ENCODE measurements around the gene TP53BP2. TPM values are rescaled to one million over a fixed set of nuclear protein-coding genes. Genes with fewer than 3 reads are reported as not detected.
A peak's percentile ranks its signal among the peaks of the same experiment; 100 is the strongest.
"Not testable (repeated sequence)": the region's sequence is repeated elsewhere in the genome, so short reads cannot be mapped to it uniquely, and the experiment has no call there.

Gene TP53BP2
- total RNA-seq, 6 experiments from 2014 or later = 21.6 to 30.1 (median 26.4) TPM

GRCh38 chr1:223844787-223845036, 1.0 kb downstream of the TP53BP2 start:
- peak overlapping the region; percentile 92 for H3K4me3 Mint-ChIP-seq
- no peaks in the 10 kb centered on the region for H3K36me3 Mint-ChIP-seq (ENCODE audit: low read depth)
- H3K9me3 Mint-ChIP-seq = no peaks in the 10 kb centered on the region
- no peaks in the 10 kb centered on the region for H3K27me3 Mint-ChIP-seq (ENCODE audit: insufficient read depth)
- DNase-seq = peak; percentile 4
- peak overlapping the region; percentile 99 for H3K27ac Mint-ChIP-seq
- H3K4me1 Mint-ChIP-seq (ENCODE audit: low read depth) = peaks cover 48% of the 10 kb centered on the region
- TF ChIP-seq, protein P1, sequence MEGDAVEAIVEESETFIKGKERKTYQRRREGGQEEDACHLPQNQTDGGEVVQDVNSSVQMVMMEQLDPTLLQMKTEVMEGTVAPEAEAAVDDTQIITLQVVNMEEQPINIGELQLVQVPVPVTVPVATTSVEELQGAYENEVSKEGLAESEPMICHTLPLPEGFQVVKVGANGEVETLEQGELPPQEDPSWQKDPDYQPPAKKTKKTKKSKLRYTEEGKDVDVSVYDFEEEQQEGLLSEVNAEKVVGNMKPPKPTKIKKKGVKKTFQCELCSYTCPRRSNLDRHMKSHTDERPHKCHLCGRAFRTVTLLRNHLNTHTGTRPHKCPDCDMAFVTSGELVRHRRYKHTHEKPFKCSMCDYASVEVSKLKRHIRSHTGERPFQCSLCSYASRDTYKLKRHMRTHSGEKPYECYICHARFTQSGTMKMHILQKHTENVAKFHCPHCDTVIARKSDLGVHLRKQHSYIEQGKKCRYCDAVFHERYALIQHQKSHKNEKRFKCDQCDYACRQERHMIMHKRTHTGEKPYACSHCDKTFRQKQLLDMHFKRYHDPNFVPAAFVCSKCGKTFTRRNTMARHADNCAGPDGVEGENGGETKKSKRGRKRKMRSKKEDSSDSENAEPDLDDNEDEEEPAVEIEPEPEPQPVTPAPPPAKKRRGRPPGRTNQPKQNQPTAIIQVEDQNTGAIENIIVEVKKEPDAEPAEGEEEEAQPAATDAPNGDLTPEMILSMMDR (IDR thresholded peaks at IDR 0.05) = no peak

DNA sequence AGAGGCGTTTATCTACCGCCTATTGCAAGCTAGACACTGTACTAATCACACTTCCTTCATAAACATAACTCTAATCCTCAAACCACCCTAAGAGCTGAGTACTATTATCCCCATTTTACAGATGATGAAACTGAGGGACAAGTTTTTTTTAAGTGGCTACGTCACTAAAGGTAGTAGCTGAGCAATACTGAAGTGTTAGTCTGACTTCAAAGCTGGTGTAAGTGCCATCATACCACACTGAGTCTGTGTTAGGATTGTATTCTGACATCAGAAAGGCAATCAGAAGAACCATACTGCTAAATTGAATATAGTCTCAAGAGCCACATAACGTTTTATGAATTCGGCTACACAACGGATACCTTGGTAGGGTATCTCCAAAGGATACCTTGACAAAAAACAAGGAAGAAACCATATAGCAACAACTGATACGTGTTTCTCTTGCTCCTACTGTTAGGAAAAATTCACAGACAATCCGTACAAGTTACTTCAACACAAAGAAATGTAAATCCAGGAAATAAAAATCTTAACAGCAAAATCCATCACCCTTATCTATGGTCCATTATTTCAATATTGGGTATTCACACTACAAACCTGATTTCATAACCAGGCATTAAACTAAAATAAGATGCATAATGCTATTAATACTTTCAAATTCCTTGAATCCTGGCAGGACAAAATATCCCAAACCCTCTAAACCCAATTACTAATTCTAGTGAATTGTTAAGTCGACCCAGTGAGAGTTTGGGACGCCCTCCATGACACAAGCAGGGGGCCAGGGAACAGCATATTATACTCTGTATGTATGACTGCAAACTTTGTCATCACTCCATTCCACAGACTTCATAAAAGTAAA, 1.6 kb downstream of the TP53BP2 start:
- H3K4me1 Mint-ChIP-seq (ENCODE audit: low read depth) = peaks cover 48% of the 10 kb centered on the region
- H3K36me3 Mint-ChIP-seq (ENCODE audit: low read depth) = no peaks in the 10 kb centered on the region
- peak overlapping the region; percentile 92 for H3K4me3 Mint-ChIP-seq
- DNase-seq = no peak
- H3K9me3 Mint-ChIP-seq = no peaks in the 10 kb centered on the region
- H3K27ac Mint-ChIP-seq = peak overlapping the region; percentile 99
- TF ChIP-seq, protein P1 (IDR thresholded peaks at IDR 0.05) = no peak
- no peaks in the 10 kb centered on the region for H3K27me3 Mint-ChIP-seq (ENCODE audit: insufficient read depth)

DNA sequence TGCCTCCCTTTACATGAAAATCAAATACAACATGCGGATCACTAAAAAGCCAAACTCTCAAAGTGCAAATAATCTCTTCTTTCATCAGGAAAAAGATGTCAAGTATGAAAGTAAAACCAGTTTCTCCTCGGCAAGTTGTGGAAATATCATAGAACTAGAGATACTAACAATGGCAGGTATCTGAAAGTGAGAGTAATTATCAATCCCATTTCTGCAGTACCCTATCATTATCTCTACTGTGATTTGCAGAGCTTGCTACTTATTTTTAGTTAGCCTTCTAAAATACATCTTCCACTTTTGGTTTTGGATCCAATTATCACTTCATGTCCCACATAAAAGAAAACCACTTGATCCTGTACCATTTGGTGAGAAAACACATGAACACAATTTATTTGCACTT, 3.0 kb downstream of the TP53BP2 start:
- TF ChIP-seq, protein P1 (IDR thresholded peaks at IDR 0.05) = no peak
- Mint-ChIP-seq H3K36me3 (ENCODE audit: low read depth) (no peaks in the 10 kb centered on the region), H3K27me3 (ENCODE audit: insufficient read depth) (no peaks in the 10 kb centered on the region; the same call in 1 of the 2 replicates), H3K4me1 (ENCODE audit: low read depth) (peaks cover 47% of the 10 kb centered on the region), H3K4me3 (no peak overlapping the region), H3K27ac (no peak overlapping the region), H3K9me3 (no peaks in the 10 kb centered on the region)
- no peak for DNase-seq

- not testable (repeated sequence) for DNase-seq; H3K27me3 Mint-ChIP-seq (ENCODE audit: insufficient read depth); H3K9me3 Mint-ChIP-seq; H3K4me3 Mint-ChIP-seq; H3K36me3 Mint-ChIP-seq (ENCODE audit: low read depth); H3K27ac Mint-ChIP-seq
- peaks cover 41% of the 10 kb centered on the region for H3K4me1 Mint-ChIP-seq (ENCODE audit: low read depth)
- TF ChIP-seq, protein P1 (IDR thresholded peaks at IDR 0.05) = 0 out of 2 replicates have a peak, but pooled peaks have one; percentile 8
Observed at GRCh38 chr1:223841977-223842623, 3.6 kb downstream of the TP53BP2 start.

GRCh38 chr1:223840254-223840653, 5.5 kb downstream of the TP53BP2 start:
- no peak overlapping the region for H3K4me3 Mint-ChIP-seq
- DNase-seq = no peak
- H3K27me3 Mint-ChIP-seq (ENCODE audit: insufficient read depth) = no peaks in the 10 kb centered on the region; the same call in 1 of the 2 replicates
- no peaks in the 10 kb centered on the region for H3K9me3 Mint-ChIP-seq
- peaks cover 34% of the 10 kb centered on the region for H3K4me1 Mint-ChIP-seq (ENCODE audit: low read depth)
- no peaks in the 10 kb centered on the region for H3K36me3 Mint-ChIP-seq (ENCODE audit: low read depth)
- TF ChIP-seq, protein P1 (IDR thresholded peaks at IDR 0.05) = no peak
- H3K27ac Mint-ChIP-seq = no peak overlapping the region; the same call in 1 of the 2 replicates
